Measurements from ENCODE around the gene NBAS. TPM values are rescaled to one million over a fixed set of nuclear protein-coding genes. Genes with fewer than 3 reads are reported as not detected.

Gene NBAS
- total and polyA plus RNA-seq, 2 of the 13 experiments (the other 11 are each of a cell fraction or from before 2014, with no cell fraction given) = 33.6 to 58.7 TPM

DNA sequence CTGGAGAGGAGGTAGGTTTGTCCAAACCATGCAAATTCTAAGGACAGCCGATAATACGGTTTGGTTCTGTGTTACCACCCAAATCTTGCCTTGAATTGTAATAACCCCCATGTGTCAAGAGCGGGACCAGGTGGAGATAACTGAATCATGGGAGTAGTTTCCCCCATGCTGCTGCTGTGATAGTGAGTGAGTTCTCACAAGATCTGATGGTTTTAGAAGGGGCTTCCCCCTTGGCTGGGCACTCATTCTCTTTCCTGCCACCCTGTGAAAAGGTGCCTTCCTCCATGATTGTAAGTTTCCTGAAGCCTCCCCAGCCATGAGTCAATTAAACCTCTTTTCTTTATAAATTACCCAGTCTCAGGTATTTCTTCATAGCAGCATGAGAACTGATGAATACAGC, 295.2 kb downstream of the NBAS start:
- Histone ChIP-seq H3K4me2 (ENCODE audit: low read depth, low read length) (no peak overlapping the region), H3K36me3 (replicated peaks in 1 of 2; ENCODE audit: control insufficient read depth in 1 of 2, insufficient read depth in 2 of 2, low read length in 2 of 2) (peaks cover 3 to 14% of the 10 kb centered on the region in 2 experiments; a peak in 2 of 5 replicates), H3K9ac (ENCODE audit: insufficient read depth, low read depth, low read length) (no peak overlapping the region), H3K79me2 (ENCODE audit: insufficient read depth, low read length) (no peaks in the 10 kb centered on the region), H3K4me3 (replicated peaks in 1 of 3; ENCODE audit: insufficient read depth in 1 of 3, low read depth in 2 of 3, low read length in 3 of 3) (no peak overlapping the region), H3K4me1 (ENCODE audit: insufficient read depth, low read length) (no peaks in the 10 kb centered on the region), H3K27me3 (ENCODE audit: control insufficient read depth in 1 of 2, insufficient read depth in 2 of 2, low read length in 2 of 2) (no peaks in the 10 kb centered on the region), H3K9me3 (ENCODE audit: low read length) (no peaks in the 10 kb centered on the region), H2AFZ (ENCODE audit: low read length) (no peak overlapping the region), H3K27ac (ENCODE audit: extremely low read length, insufficient read depth, low read length) (no peak overlapping the region), H4K20me1 (ENCODE audit: insufficient read depth, low read length) (no peaks in the 10 kb centered on the region)
- WGBS (ENCODE audit: low lambda C conversion rate) = 84% methylated on average over 2 of the region's 3 CpGs
- ChIA-PET CTCF (ENCODE audit: low intra/inter-chr PET ratio, low total read pairs) (no interaction called here), POLR2A (no interaction called here)
- in situ Hi-C loops (cut with HindIII; ENCODE audit: extremely low pct_ligation_motif_present, low pct_unique_long_range_greater_than_20kb) (no loop called here), intact Hi-C loops (cut with micrococcal nuclease; ENCODE audit: unreplicated experiment) (no loop called here)
- ATAC-seq (no peak), FAIRE-seq (no peak), DNase-seq (ENCODE audit: low spot score) (no peak)
- no TSS peak for BruUV-seq (replicated peaks)
- TF ChIP-seq NFYB (CRISPR knock-in tag; IDR thresholded peaks at IDR 0.05) (no peak), PHB2 (IDR thresholded peaks at IDR 0.05; ENCODE audit: partially characterized antibody) (no peak), ZNF432 (CRISPR knock-in tag; IDR thresholded peaks at IDR 0.05; ENCODE audit: borderline replicate concordance) (no peak), ZNF253 (CRISPR knock-in tag; IDR thresholded peaks at IDR 0.05; ENCODE audit: borderline replicate concordance) (no peak), SRF (IDR thresholded peaks at IDR 0.05; ENCODE audit: low read depth, low read length) (no peak), ZNF792 (CRISPR knock-in tag; IDR thresholded peaks at IDR 0.05) (no peak), POLR2AphosphoS5 (IDR thresholded peaks at IDR 0.05; ENCODE audit: low read depth, low read length) (no peak), ZBTB8A (CRISPR knock-in tag; IDR thresholded peaks at IDR 0.05; ENCODE audit: borderline replicate concordance, low read depth) (no peak), ZNF660 (CRISPR knock-in tag; IDR thresholded peaks at IDR 0.05; ENCODE audit: borderline replicate concordance, low read depth) (no peak), TCF7L2 (IDR thresholded peaks at IDR 0.05; ENCODE audit: low read depth, low read length) (no peak), RFXANK (CRISPR knock-in tag; IDR thresholded peaks at IDR 0.05) (no peak), CHD2 (IDR thresholded peaks at IDR 0.05; ENCODE audit: low read depth, low read length) (no peak), ERF (CRISPR knock-in tag; IDR thresholded peaks at IDR 0.05) (no peak)
- TF ChIP-seq, protein P1, sequence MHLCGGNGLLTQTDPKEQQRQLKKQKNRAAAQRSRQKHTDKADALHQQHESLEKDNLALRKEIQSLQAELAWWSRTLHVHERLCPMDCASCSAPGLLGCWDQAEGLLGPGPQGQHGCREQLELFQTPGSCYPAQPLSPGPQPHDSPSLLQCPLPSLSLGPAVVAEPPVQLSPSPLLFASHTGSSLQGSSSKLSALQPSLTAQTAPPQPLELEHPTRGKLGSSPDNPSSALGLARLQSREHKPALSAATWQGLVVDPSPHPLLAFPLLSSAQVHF (CRISPR knock-in tag; IDR thresholded peaks at IDR 0.05) = no peak

All from HepG2 (cell line).